ENCODE results near the gene KRTAP1-3.
"Not testable (repeated sequence)": the region's sequence is repeated elsewhere in the genome, so short reads cannot be mapped to it uniquely, and the experiment has no call there.

Gene KRTAP1-3

DNA sequence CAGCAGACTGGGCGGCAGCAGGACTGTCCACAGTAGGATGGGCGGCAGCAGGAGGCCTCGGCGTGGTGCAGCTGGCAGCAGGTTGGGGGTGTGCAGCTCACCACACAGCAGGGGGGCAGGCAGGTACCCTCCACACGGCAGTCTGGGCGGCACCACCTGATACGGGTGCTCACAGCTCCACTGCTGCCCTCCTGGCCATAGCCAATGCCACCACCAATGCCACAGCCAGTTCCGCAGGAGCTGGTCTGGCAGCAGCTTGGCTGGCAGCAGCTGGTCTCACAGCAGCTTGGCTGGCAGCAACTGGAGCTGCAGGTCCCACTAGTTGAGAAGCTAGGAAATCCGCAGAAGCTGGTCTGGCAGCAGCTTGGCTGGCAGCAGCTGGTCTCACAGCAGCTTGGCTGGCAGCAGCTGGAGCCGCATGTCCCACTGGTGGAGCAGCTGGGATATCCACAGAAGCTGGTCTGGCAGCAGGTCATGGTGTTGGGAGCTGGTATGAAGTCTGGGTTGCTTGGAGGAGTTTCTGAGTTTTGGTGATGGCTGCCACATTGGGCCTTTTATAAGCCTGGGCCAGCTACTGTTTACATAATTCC, at the start of gene KRTAP1-3:
Gene KRTAP1-3 (minus strand): TSS at position 529 of the 590 bp plus-strand sequence. CDS start 53 bp downstream, at position 476.
- DNase-seq, result not testable (repeated sequence)

- DNase-seq, result not testable (repeated sequence)
These were observed 49.6 kb upstream of the KRTAP1-3 start, which contains the start of gene KRTAP4-7 for GRCh38 chr17:41084100-41084856. Gene KRTAP4-7, plus strand, starts transcription at chr17:41084150. Its CDS starts 57 bp downstream, at chr17:41084207.

GRCh38 chr17:41083427-41083826, 48.8 kb upstream of the KRTAP1-3 start:
- not testable (repeated sequence) for DNase-seq

DNA sequence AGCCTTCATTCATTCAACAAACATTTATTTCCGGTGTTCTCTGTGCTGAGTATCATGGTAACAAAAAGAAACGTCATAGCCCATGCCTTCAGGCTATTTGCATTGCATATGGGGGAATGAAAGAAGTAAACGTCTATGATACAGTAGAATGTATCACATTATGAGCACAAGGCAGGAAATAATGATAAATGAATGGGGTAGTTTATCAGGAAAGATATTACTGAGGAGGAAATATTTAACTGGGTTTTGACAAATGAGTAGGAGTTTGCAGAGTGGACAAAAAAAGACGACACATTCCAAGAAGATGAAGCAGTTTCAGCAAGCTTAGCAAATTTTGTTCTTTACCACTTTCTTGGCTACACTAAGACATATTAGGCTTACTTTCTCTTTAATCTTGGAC, 48.0 kb upstream of the KRTAP1-3 start:
- DNase-seq, result no peak

DNA sequence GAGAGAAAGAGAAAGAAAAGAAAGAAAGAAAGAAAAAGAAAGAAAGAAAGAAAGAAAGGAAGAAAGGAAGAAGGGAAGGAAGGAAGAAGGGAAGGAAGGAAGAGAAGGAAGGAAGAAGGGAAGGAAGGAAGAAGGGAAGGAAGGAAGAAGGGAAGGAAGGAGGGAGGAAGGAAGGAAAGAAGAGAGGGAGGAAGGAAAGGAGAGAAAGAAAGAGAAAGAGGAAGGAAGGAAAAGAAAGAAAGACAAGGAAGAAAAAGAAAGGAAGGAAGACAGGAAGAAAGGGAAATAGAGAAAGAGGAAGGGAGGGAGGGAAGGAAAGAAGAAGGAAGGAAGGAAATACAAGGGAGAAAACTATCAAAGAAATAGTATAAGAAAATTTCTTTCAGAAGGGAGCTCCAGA, 42.1 kb upstream of the KRTAP1-3 start:
- no peak for DNase-seq

DNA sequence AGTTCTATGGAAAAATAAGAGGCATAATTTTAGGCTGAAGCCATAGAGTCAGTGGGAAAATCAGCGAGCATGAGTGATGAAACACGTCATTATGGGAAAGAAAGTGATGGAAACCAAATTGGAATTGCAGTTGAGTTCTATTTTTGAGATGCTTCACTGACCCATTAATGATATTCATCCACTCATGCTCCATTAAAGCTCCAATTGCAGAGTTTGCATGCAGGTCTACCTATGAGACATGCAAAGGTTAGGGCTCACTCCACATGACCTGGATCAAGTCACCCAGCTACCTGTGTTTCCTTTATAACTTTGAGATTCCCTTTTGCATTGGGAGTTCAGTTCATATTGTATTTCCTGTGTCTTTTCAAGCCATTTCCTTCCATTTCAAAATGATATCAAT, 39.0 kb upstream of the KRTAP1-3 start:
- no peak for DNase-seq

DNA sequence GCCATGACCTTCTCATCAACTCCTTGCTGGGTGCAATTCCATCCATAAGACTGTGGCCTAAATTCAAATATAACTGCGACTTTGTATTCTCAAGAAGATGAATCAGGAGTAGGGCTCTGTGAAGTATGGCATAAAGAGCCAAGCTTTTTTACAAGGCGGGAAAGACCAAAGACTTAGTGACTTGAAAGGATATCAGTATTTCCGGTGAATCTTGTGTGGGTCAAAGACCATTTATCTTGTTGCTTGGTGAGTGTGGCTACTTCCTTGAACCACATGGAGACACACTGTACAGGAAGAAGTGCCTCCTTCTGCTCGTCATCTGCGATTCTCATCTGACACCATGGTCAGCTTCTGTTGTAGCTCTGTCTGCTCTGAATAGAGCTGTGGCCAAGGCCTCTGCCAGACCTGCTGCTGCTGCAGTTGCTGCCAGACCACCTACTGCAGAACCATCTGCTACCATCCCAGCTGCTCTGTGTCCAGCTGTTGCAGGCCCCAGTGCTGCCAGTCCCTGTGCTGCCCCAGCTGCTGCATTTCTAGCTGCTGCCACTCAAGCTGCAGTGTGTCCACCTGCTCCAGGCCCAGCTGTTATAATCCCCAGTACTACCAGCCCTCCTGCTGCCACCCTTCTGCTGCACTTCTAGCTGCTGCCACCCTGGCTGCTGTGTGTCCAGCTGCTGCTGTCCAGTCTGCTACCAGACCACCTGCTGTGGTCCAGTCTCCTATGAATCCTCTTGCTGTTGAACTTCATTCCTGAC, 37.1 kb upstream of the KRTAP1-3 start:
- no peak for DNase-seq

DNA sequence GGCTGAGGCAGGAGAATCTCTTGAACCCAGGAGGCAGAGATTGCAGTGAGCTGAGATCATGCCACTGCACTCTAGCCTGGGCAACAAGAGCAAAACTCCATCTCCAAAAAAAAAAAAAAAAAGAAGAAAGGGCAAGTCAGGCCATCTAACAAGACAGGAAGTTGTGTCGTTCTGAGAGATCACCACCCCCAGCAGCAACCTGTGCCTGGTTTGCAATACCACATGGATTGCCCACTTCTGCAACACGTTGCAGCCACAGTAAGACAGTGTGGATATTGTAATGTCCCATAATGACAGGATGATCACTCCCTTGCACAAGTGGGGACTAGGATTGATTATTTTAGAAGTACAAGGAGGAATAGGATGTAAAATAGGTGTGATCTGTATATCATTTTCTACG, 34.4 kb upstream of the KRTAP1-3 start:
- no peak for DNase-seq

DNA sequence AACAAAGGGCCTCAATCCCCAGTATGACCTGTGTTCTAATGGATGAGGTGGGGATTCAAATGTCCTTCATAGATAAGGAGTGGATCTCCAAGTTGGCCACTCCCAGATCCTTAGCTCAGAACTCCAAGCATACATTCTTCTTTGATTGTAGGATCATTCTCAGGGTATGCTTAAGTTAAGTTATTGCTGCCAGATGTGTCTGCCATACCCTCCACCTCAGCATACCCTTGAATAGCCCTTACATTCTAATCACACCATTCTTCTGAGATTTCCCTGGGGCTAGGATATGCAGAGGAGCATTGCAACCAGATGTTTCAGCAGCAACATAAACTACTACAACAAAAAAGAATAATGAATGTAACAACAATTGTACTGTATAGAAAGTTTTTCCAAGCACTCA, 32.6 kb upstream of the KRTAP1-3 start:
- DNase-seq, result no peak

GRCh38 chr17:41065829-41066624, 31.4 kb upstream of the KRTAP1-3 start, which contains the start of gene KRTAP2-4:
Gene KRTAP2-4, minus strand, starts transcription at chr17:41065879. Its CDS starts 34 bp downstream, at chr17:41065845.
- DNase-seq, result no peak

- DNase-seq, result not testable (repeated sequence)
These were observed 30.5 kb upstream of the KRTAP1-3 start for GRCh38 chr17:41065016-41065689.

GRCh38 chr17:41064301-41064700, 29.6 kb upstream of the KRTAP1-3 start:
- DNase-seq, result no peak

GRCh38 chr17:41063449-41063848, 28.8 kb upstream of the KRTAP1-3 start:
- no peak for DNase-seq

DNA sequence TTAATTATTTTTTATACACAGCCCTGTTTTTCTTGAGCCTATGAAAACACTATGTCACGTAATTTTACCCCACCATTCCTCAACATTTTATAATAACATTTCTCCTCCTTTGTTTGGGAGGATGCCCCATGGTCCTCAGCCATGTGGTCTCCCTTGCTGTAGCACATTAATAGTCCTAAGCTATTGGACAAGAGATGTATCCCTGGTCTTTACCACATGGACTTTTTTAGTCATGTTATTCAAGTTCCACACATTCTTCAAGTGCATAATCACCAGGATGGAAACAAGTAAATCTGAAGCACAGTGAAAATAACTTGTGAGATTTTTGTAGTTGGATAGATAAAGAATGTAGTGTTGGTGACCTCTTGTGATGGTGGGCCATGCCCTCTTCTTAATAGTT, 27.3 kb upstream of the KRTAP1-3 start:
- DNase-seq, result no peak

DNA sequence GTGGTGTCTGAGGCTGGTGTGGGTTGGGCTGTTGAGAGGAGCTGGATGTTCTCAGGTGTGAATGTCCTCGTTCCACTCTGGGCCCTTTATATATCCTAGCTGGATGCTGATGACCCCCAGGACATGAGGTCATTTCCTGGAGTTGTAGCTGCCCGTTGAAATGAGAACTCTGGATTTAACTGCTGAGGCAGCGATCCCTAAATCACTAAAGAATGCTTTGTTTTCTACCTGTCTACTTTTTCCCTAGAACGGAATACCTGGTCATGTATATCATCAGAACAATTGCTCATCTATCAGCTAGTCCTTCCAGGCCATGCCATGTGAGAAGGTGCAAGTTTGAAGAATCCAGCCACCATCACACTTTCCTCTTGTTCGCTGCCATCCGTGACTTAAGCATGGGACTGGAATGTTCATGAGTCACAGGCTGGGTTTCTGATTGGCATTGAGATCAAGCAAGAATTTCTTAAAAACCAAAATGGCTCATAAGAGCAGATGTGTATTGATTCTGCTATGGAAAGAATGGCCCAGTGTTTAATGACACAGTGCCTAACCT, 25.5 kb upstream of the KRTAP1-3 start, which contains the start of gene KRTAP2-3:
Gene KRTAP2-3 (minus strand): TSS at position 63 of the 553 bp plus-strand sequence. CDS start 64 bp downstream, outside the sequence.
- no peak for DNase-seq

- DNase-seq, result not testable (repeated sequence)
These were observed 24.8 kb upstream of the KRTAP1-3 start for GRCh38 chr17:41059276-41060051.

- DNase-seq, result no peak
These were observed 24.1 kb upstream of the KRTAP1-3 start for GRCh38 chr17:41058741-41059140.

DNA sequence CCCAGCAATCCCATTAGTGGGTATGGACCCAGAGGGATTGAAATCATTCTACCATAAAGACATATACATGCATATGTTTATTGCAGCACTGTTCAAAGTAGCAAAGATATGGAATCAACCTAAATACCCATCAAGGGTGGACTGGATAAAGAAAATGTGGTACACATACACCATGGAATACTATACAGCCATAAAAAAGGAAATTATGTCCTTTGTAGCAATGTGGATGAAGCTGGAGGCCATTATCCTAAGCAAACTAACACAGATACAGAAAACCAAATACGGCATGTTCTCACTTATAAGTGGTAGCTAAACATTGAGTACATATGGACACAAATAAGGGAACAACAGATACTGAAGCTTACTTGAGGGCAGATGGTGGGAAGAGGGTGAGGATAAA, 22.9 kb upstream of the KRTAP1-3 start:
- DNase-seq, result no peak

DNA sequence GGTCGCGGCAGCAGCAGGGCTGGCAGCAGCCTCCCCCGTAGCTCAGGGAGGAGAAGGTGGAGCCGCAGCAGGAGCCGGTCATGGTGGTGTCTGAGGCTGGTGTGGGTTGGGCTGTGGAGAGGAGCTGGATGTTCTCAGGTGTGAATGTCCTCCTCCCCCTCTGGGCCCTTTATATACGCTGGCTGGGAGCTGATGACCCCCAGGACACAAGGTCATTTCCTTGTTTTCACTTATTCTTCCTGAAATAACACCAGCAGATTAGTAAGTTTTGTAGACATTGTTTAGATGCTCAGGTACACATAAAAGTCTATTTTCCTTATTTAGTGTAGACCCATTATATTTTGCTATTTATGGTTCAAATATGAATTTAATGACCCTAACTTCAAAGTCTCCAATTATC, 20.5 kb upstream of the KRTAP1-3 start, which contains the start of gene KRTAP2-2:
Gene KRTAP2-2 (minus strand): TSS at position 101 of the 400 bp plus-strand sequence. CDS start 19 bp downstream, at position 82.
- DNase-seq, result not testable (repeated sequence)

GRCh38 chr17:41054556-41054955, 19.9 kb upstream of the KRTAP1-3 start:
- DNase-seq, result not testable (repeated sequence)

GRCh38 chr17:41054025-41054424, 19.4 kb upstream of the KRTAP1-3 start:
- no peak for DNase-seq
